ENCODE data around the gene GPC1. TPM values are rescaled to one million over a fixed set of nuclear protein-coding genes. Genes with fewer than 3 reads are reported as not detected.

Gene GPC1
- total RNA-seq, 1 donor from 2014 or later, result 58.0 TPM

GRCh38 chr2:240514631-240515030 is 79.2 kb downstream of the GPC1 start:
- Mint-ChIP-seq H3K9me3 (no peaks in the 10 kb centered on the region), H3K4me3 (no peak overlapping the region)
- TF ChIP-seq CTCF (conservative IDR thresholded peaks at IDR 0.05), result no peak

GRCh38 chr2:240517342-240517741 is 81.9 kb downstream of the GPC1 start:
- H3K27me3 Mint-ChIP-seq, result peaks cover 7% of the 10 kb centered on the region
- peaks cover 12% of the 10 kb centered on the region for H3K4me1 Mint-ChIP-seq (ENCODE audit: unreplicated experiment)
- H3K27ac Mint-ChIP-seq, result no peak overlapping the region
- no peak overlapping the region for H3K4me3 Mint-ChIP-seq
- no peak for DNase-seq (ENCODE audit: extremely low spot score, unreplicated experiment)
- H3K36me3 Mint-ChIP-seq, result peaks cover 8% of the 10 kb centered on the region
- TF ChIP-seq CTCF (conservative IDR thresholded peaks at IDR 0.05), result no peak
- H3K9me3 Mint-ChIP-seq, result no peaks in the 10 kb centered on the region

More at GRCh38 chr2:240514631-240515030, 79.2 kb downstream of the GPC1 start:
- H3K36me3 Mint-ChIP-seq, result peaks cover 6% of the 10 kb centered on the region
- H3K27me3 Mint-ChIP-seq, result no peaks in the 10 kb centered on the region
- no peak overlapping the region for H3K27ac Mint-ChIP-seq
- DNase-seq (ENCODE audit: extremely low spot score, unreplicated experiment), result peak; percentile 48
- peaks cover 8% of the 10 kb centered on the region for H3K4me1 Mint-ChIP-seq (ENCODE audit: unreplicated experiment)

Small RNA genes within 50 kb of the gene (microRNA-seq; reads per million reads assigned to microRNA genes)
- 6,709 reads per million, percentile 93 among the genes with 10 or more reads in this experiment for gene MIR149

Other genes starting within 250 kb of the GPC1 start
- gene ANKMY1, start 122.3 kb downstream of the GPC1 start, total RNA-seq (ENCODE audit: low replicate concordance), result 13.4 and 16.8 TPM in 2 replicates
- gene DUSP28, start 124.7 kb downstream of the GPC1 start, total RNA-seq (ENCODE audit: low replicate concordance), result 4.3 and 6.4 TPM in 2 replicates
- gene RNPEPL1, start 132.8 kb downstream of the GPC1 start, total RNA-seq (ENCODE audit: low replicate concordance), result 40.5 and 66.4 TPM in 2 replicates
- 36.3 and 55.2 TPM in 2 replicates for gene CAPN10, start 151.1 kb downstream of the GPC1 start, total RNA-seq (ENCODE audit: low replicate concordance)
- 3.6 and 3.9 TPM in 2 replicates for gene GPR35, start 189.8 kb downstream of the GPC1 start, total RNA-seq (ENCODE audit: low replicate concordance)
- 0.10 and 0.43 TPM in 2 replicates for gene AQP12B, start 247.2 kb downstream of the GPC1 start, total RNA-seq (ENCODE audit: low replicate concordance)